Spleen (tissue), 7 donors: ENCODE data around the gene RHOBTB3.

Experiments used
- POLR2A ChIP-seq, 3 donors: fragments of 450-650 bp; IDR thresholded peaks; one replicate each; pipeline ENCODE4 v1.5.1; 2017; ENCODE audit warnings: antibody characterized with exemption in 3 of 3, mild to moderate bottlenecking in 1 of 3
- TF ChIP-seq, protein P1 (sequence below), 11 experiments: fragments of 200-600 bp in 7 of 11; fragments of 450-650 bp in 4 of 11; sonication (generic) in 4 of 11; IDR thresholded peaks in 8 of 11; conservative IDR thresholded peaks in 3 of 11; 1 replicate in 7 of 11; 2 replicates in 4 of 11; pipeline versions ENCODE4 v1.4.0 to v1.8.0; 2016 to 2021; ENCODE audit warnings: antibody characterized with exemption in 11 of 11, inconsistent platforms in 4 of 11, mild to moderate bottlenecking in 1 of 11
- donor health status: DM: no; HTN: no; CAD: no; lungs with moderate emphysema.
- donor health status: DM: no; HTN: no; CAD: no.
- donor health status: DM: no; HTN: no; CAD: no.

DNA sequence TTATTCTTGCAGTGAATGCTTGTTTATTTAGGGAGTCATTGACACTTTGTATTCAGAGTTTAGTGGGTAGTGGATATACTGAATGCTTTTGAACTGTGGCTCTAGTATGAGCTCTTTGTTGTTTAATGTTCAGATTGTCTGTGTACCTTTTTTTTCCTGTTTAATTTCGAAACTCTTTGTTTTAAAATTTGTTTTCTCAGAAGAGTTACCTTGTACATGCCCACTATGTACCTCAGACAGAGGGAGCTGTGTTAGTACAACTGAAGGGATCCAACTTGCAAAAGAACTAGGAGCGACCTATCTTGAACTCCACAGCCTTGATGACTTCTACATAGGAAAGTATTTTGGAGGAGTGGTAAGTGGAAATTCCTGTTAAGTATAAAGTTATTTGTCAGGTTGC, 17.0 kb downstream of the RHOBTB3 start:
- TF ChIP-seq, protein P1, sequence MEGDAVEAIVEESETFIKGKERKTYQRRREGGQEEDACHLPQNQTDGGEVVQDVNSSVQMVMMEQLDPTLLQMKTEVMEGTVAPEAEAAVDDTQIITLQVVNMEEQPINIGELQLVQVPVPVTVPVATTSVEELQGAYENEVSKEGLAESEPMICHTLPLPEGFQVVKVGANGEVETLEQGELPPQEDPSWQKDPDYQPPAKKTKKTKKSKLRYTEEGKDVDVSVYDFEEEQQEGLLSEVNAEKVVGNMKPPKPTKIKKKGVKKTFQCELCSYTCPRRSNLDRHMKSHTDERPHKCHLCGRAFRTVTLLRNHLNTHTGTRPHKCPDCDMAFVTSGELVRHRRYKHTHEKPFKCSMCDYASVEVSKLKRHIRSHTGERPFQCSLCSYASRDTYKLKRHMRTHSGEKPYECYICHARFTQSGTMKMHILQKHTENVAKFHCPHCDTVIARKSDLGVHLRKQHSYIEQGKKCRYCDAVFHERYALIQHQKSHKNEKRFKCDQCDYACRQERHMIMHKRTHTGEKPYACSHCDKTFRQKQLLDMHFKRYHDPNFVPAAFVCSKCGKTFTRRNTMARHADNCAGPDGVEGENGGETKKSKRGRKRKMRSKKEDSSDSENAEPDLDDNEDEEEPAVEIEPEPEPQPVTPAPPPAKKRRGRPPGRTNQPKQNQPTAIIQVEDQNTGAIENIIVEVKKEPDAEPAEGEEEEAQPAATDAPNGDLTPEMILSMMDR (IDR thresholded peaks at IDR 0.05 in 8 of 11, conservative IDR thresholded peaks at IDR 0.05 in 3 of 11): no peak
- no peak for TF ChIP-seq POLR2A (IDR thresholded peaks at IDR 0.05)
